ENCODE measurements around the gene AGPAT4.

The AGPAT4 gene

GRCh38 chr6:161214722-161215121 is 59.1 kb downstream of the AGPAT4 start:
- no peak overlapping the region for H3K18ac ChIP-seq (ENCODE audit: low read length)
- no peak overlapping the region for H2BK5ac ChIP-seq (ENCODE audit: low read length)
- no peak overlapping the region for H2AK5ac ChIP-seq (ENCODE audit: low read depth, low read length)
- no peak overlapping the region for H3K27ac ChIP-seq (replicated peaks; ENCODE audit: low read length)
- no peak overlapping the region for H3K4me2 ChIP-seq (ENCODE audit: insufficient read depth, low read length, poor library complexity, severe bottlenecking)
- H3K36me3 ChIP-seq (replicated peaks in 1 of 2; ENCODE audit: control insufficient read depth in 2 of 2, insufficient read depth in 2 of 2, low read length in 2 of 2), result peaks cover 23 to 35% of the 10 kb centered on the region in 2 donors
- H2BK12ac ChIP-seq (ENCODE audit: low read length), result no peak overlapping the region
- DNase-seq (ENCODE audit: low spot score), result no peak
- H3K14ac ChIP-seq (ENCODE audit: low read length), result no peak overlapping the region
- no peaks in the 10 kb centered on the region for H3K27me3 ChIP-seq (ENCODE audit: control insufficient read depth in 3 of 3, insufficient read depth in 3 of 3, low read depth in 1 of 3, low read length in 3 of 3)
- H3K23ac ChIP-seq (ENCODE audit: low read depth, low read length, poor library complexity), result no peak overlapping the region
- no peak overlapping the region for H2BK120ac ChIP-seq (ENCODE audit: low read depth, low read length)
- no peak overlapping the region for H2BK15ac ChIP-seq (ENCODE audit: low read length)
- no peak overlapping the region for H3K4me3 ChIP-seq (ENCODE audit: low read length in 2 of 2)
- H3K9me3 ChIP-seq (replicated peaks in 1 of 2; ENCODE audit: control insufficient read depth in 2 of 2, insufficient read depth in 1 of 2, low read depth in 1 of 2, low read length in 2 of 2), result peaks cover 25 to 66% of the 10 kb centered on the region in 2 donors
- WGBS, 2 donors (ENCODE audit: extremely low coverage in 2 of 2, insufficient read length in 2 of 2, insufficient replicate concordance in 1 of 2), result no CpG with 5 or more reads among the region's 5 CpGs
- no peak overlapping the region for H3K9ac ChIP-seq (ENCODE audit: low read depth, low read length, poor library complexity)
- H3K4me1 ChIP-seq (ENCODE audit: control insufficient read depth in 2 of 2, insufficient read depth in 1 of 2, low read depth in 1 of 2, low read length in 2 of 2), result no peaks in the 10 kb centered on the region
- no peak overlapping the region for H3K4ac ChIP-seq (ENCODE audit: low read length)
- no peak overlapping the region for H4K91ac ChIP-seq (ENCODE audit: low read depth, low read length, poor library complexity)
- no peak overlapping the region for H4K8ac ChIP-seq (ENCODE audit: low read depth, low read length)
- H2AFZ ChIP-seq (ENCODE audit: low read length), result no peak overlapping the region
- H3K79me1 ChIP-seq (ENCODE audit: low read depth, low read length), result peaks cover 8% of the 10 kb centered on the region

- Histone ChIP-seq H2BK15ac (ENCODE audit: low read length) (no peak overlapping the region), H3K4me3 (ENCODE audit: low read length in 2 of 2) (no peak overlapping the region), H3K9ac (ENCODE audit: low read depth, low read length, poor library complexity) (no peak overlapping the region), H2AFZ (ENCODE audit: low read length) (no peak overlapping the region), H3K14ac (ENCODE audit: low read length) (no peak overlapping the region), H2BK120ac (ENCODE audit: low read depth, low read length) (no peak overlapping the region), H3K27me3 (ENCODE audit: control insufficient read depth in 3 of 3, insufficient read depth in 3 of 3, low read depth in 1 of 3, low read length in 3 of 3) (no peaks in the 10 kb centered on the region), H3K27ac (replicated peaks; ENCODE audit: low read length) (no peak overlapping the region), H3K4me2 (ENCODE audit: insufficient read depth, low read length, poor library complexity, severe bottlenecking) (no peak overlapping the region), H3K23ac (ENCODE audit: low read depth, low read length, poor library complexity) (no peak overlapping the region), H3K36me3 (replicated peaks in 1 of 2; ENCODE audit: control insufficient read depth in 2 of 2, insufficient read depth in 2 of 2, low read length in 2 of 2) (peaks cover 23 to 29% of the 10 kb centered on the region in 2 donors), H3K4me1 (ENCODE audit: control insufficient read depth in 2 of 2, insufficient read depth in 1 of 2, low read depth in 1 of 2, low read length in 2 of 2) (no peaks in the 10 kb centered on the region), H2BK5ac (ENCODE audit: low read length) (no peak overlapping the region), H3K4ac (ENCODE audit: low read length) (no peak overlapping the region), H3K18ac (ENCODE audit: low read length) (no peak overlapping the region), H4K91ac (ENCODE audit: low read depth, low read length, poor library complexity) (no peak overlapping the region), H2AK5ac (ENCODE audit: low read depth, low read length) (no peak overlapping the region), H4K8ac (ENCODE audit: low read depth, low read length) (no peak overlapping the region), H2BK12ac (ENCODE audit: low read length) (no peak overlapping the region), H3K79me1 (ENCODE audit: low read depth, low read length) (peaks cover 12% of the 10 kb centered on the region), H3K9me3 (replicated peaks in 1 of 2; ENCODE audit: control insufficient read depth in 2 of 2, insufficient read depth in 1 of 2, low read depth in 1 of 2, low read length in 2 of 2) (peaks cover 29 to 76% of the 10 kb centered on the region in 2 donors)
- WGBS, 2 donors (ENCODE audit: extremely low coverage in 2 of 2, insufficient read length in 2 of 2, insufficient replicate concordance in 1 of 2), result no CpG with 5 or more reads among the region's 1 CpG
- DNase-seq (ENCODE audit: low spot score), result no peak
These were observed 61.0 kb downstream of the AGPAT4 start for GRCh38 chr6:161212902-161213301.

GRCh38 chr6:161211380-161212035 is 62.4 kb downstream of the AGPAT4 start:
- H3K4me1 ChIP-seq (ENCODE audit: control insufficient read depth in 2 of 2, insufficient read depth in 1 of 2, low read depth in 1 of 2, low read length in 2 of 2), result no peaks in the 10 kb centered on the region
- no peak overlapping the region for H2AFZ ChIP-seq (ENCODE audit: low read length)
- H2BK120ac ChIP-seq (ENCODE audit: low read depth, low read length), result no peak overlapping the region
- H3K4me3 ChIP-seq (ENCODE audit: low read length in 2 of 2), result no peak overlapping the region
- no peak overlapping the region for H2AK5ac ChIP-seq (ENCODE audit: low read depth, low read length)
- H3K14ac ChIP-seq (ENCODE audit: low read length), result no peak overlapping the region
- no peak overlapping the region for H3K9ac ChIP-seq (ENCODE audit: low read depth, low read length, poor library complexity)
- H3K23ac ChIP-seq (ENCODE audit: low read depth, low read length, poor library complexity), result no peak overlapping the region
- H3K4me2 ChIP-seq (ENCODE audit: insufficient read depth, low read length, poor library complexity, severe bottlenecking), result no peak overlapping the region
- no peak overlapping the region for H4K91ac ChIP-seq (ENCODE audit: low read depth, low read length, poor library complexity)
- no peak overlapping the region for H2BK15ac ChIP-seq (ENCODE audit: low read length)
- no peaks in the 10 kb centered on the region for H3K27me3 ChIP-seq (ENCODE audit: control insufficient read depth in 3 of 3, insufficient read depth in 3 of 3, low read depth in 1 of 3, low read length in 3 of 3)
- DNase-seq (ENCODE audit: low spot score), result peak; percentile 12
- H4K8ac ChIP-seq (ENCODE audit: low read depth, low read length), result no peak overlapping the region
- H3K79me1 ChIP-seq (ENCODE audit: low read depth, low read length), result peaks cover 9% of the 10 kb centered on the region
- H3K4ac ChIP-seq (ENCODE audit: low read length), result no peak overlapping the region
- no peak overlapping the region for H2BK12ac ChIP-seq (ENCODE audit: low read length)
- peaks cover 13 to 15% of the 10 kb centered on the region in 2 donors for H3K36me3 ChIP-seq (replicated peaks in 1 of 2; ENCODE audit: control insufficient read depth in 2 of 2, insufficient read depth in 2 of 2, low read length in 2 of 2)
- no peak overlapping the region for H3K18ac ChIP-seq (ENCODE audit: low read length)
- no CpG with 5 or more reads among the region's 3 CpGs for WGBS, 2 donors (ENCODE audit: extremely low coverage in 2 of 2, insufficient read length in 2 of 2, insufficient replicate concordance in 1 of 2)
- no peak overlapping the region for H3K27ac ChIP-seq (replicated peaks; ENCODE audit: low read length)
- H2BK5ac ChIP-seq (ENCODE audit: low read length), result no peak overlapping the region
- H3K9me3 ChIP-seq (replicated peaks in 1 of 2; ENCODE audit: control insufficient read depth in 2 of 2, insufficient read depth in 1 of 2, low read depth in 1 of 2, low read length in 2 of 2), result peaks cover 20 to 66% of the 10 kb centered on the region in 2 donors

GRCh38 chr6:161210857-161211256 is 63.0 kb downstream of the AGPAT4 start:
- no peak overlapping the region for H2BK120ac ChIP-seq (ENCODE audit: low read depth, low read length)
- no peak overlapping the region for H3K14ac ChIP-seq (ENCODE audit: low read length)
- no peak for DNase-seq (ENCODE audit: low spot score)
- no peak overlapping the region for H3K4me3 ChIP-seq (ENCODE audit: low read length in 2 of 2)
- peaks cover 8% of the 10 kb centered on the region in 2 donors for H3K36me3 ChIP-seq (replicated peaks in 1 of 2; ENCODE audit: control insufficient read depth in 2 of 2, insufficient read depth in 2 of 2, low read length in 2 of 2)
- H3K9ac ChIP-seq (ENCODE audit: low read depth, low read length, poor library complexity), result no peak overlapping the region
- no peak overlapping the region for H3K4ac ChIP-seq (ENCODE audit: low read length)
- H3K4me2 ChIP-seq (ENCODE audit: insufficient read depth, low read length, poor library complexity, severe bottlenecking), result no peak overlapping the region
- H3K4me1 ChIP-seq (ENCODE audit: control insufficient read depth in 2 of 2, insufficient read depth in 1 of 2, low read depth in 1 of 2, low read length in 2 of 2), result peaks cover 0 to 4% of the 10 kb centered on the region in 2 donors
- no peak overlapping the region for H2BK12ac ChIP-seq (ENCODE audit: low read length)
- H2AK5ac ChIP-seq (ENCODE audit: low read depth, low read length), result no peak overlapping the region
- no peak overlapping the region for H3K27ac ChIP-seq (replicated peaks; ENCODE audit: low read length)
- no peak overlapping the region for H2BK15ac ChIP-seq (ENCODE audit: low read length)
- peaks cover 16 to 60% of the 10 kb centered on the region in 2 donors for H3K9me3 ChIP-seq (replicated peaks in 1 of 2; ENCODE audit: control insufficient read depth in 2 of 2, insufficient read depth in 1 of 2, low read depth in 1 of 2, low read length in 2 of 2)
- no CpG with 5 or more reads among the region's 2 CpGs for WGBS, 2 donors (ENCODE audit: extremely low coverage in 2 of 2, insufficient read length in 2 of 2, insufficient replicate concordance in 1 of 2)
- H3K18ac ChIP-seq (ENCODE audit: low read length), result no peak overlapping the region
- H4K8ac ChIP-seq (ENCODE audit: low read depth, low read length), result no peak overlapping the region
- H3K27me3 ChIP-seq (ENCODE audit: control insufficient read depth in 3 of 3, insufficient read depth in 3 of 3, low read depth in 1 of 3, low read length in 3 of 3), result no peaks in the 10 kb centered on the region
- peaks cover 8% of the 10 kb centered on the region for H3K79me1 ChIP-seq (ENCODE audit: low read depth, low read length)
- no peak overlapping the region for H3K23ac ChIP-seq (ENCODE audit: low read depth, low read length, poor library complexity)
- H2AFZ ChIP-seq (ENCODE audit: low read length), result no peak overlapping the region
- no peak overlapping the region for H2BK5ac ChIP-seq (ENCODE audit: low read length)
- H4K91ac ChIP-seq (ENCODE audit: low read depth, low read length, poor library complexity), result no peak overlapping the region

All from neuronal stem cell (in vitro differentiated cells).